K562 (cell line): ENCODE results near the gene GFI1B. TPM values are rescaled to one million over a fixed set of nuclear protein-coding genes. Genes with fewer than 3 reads are reported as not detected.
A peak's percentile ranks its signal among the peaks of the same experiment; 100 is the strongest.

Experiments
- ATAC-seq: fragments of 200-7000 bp; cut with Tn5 transposase; 3 replicates; pipeline ENCODE4 v1.9.1; 2020; ENCODE audit warnings: moderate library complexity
- BruUV-seq: library from RNA; stranded (reverse); fragments of 400-500 nt; replicated peaks from 2 replicates; lab custom pipeline; 2021; lab: Mats Ljungman, UMichigan
- CTCF ChIA-PET: fragments of 300-600 bp; formaldehyde crosslinking; extraction: SDS; loops from one replicate; lab custom pipeline; 2021; ENCODE audit warnings: low intra/inter-chr PET ratio; lab: Yijun Ruan, JAX
- POLR2A ChIA-PET: fragments of 300-600, 350-650 bp; sonication (Branson Sonifier 250); formaldehyde crosslinking; extraction: SDS; loops from one replicate; lab custom pipeline; 2021; ENCODE audit warnings: antibody characterized with exemption, inconsistent platforms; lab: Yijun Ruan, JAX
- DNase-seq, 4 experiments: peaks; one replicate each; pipeline versions ENCODE4 v3.0.0 to v3.0.0-alpha.2; 2011 to 2018; ENCODE audit warnings: low spot score in 3 of 4, mixed read lengths in 3 of 4; ENCODE audit errors: extremely low read depth in 1 of 4
- FAIRE-seq: peaks from 2 replicates; lab custom pipeline; 2011; peaks lifted over from hg19 to GRCh38; lab: Jason Lieb, UNC
- H2AFZ ChIP-seq: 2 replicates; pipeline ENCODE4 v1.6.0; 2011; ENCODE audit warnings: low read depth, low read length, control low read depth, inconsistent platforms
- H3K27ac ChIP-seq: fragments of 200-600 bp; 3 replicates; pipeline ENCODE4 v1.8.0; 2011; ENCODE audit warnings: low read depth, mild to moderate bottlenecking, control low read depth, inconsistent platforms, low read length, moderate library complexity, mixed read lengths; ENCODE audit errors: extremely low read depth
- H3K27me3 ChIP-seq, 2 experiments: fragments of 300-600 bp in 1 of 2; 2 replicates in 1 of 2; 3 replicates in 1 of 2; pipeline versions ENCODE4 v1.6.0 to v1.8.0; 2011; ENCODE audit warnings: inconsistent platforms in 2 of 2, low read length in 2 of 2, mild to moderate bottlenecking in 1 of 2, mixed read lengths in 1 of 2, moderate library complexity in 1 of 2; ENCODE audit not compliant: control insufficient read depth in 2 of 2, insufficient read depth in 2 of 2
- H3K36me3 ChIP-seq: fragments of 300-600 bp; 3 replicates; pipeline ENCODE4 v1.8.0; 2011; ENCODE audit warnings: mild to moderate bottlenecking, low read length, inconsistent platforms; ENCODE audit not compliant: control insufficient read depth, insufficient read depth
- H3K4me1 ChIP-seq, 2 experiments: fragments of 200-600 bp in 1 of 2; replicated peaks in 1 of 2; 2 replicates in 1 of 2; 3 replicates in 1 of 2; pipeline versions ENCODE4 v1.5.1 to v1.8.0; 2011; ENCODE audit warnings: inconsistent platforms in 2 of 2, low read length in 2 of 2, mild to moderate bottlenecking in 1 of 2, mixed read lengths in 1 of 2, moderate library complexity in 1 of 2; ENCODE audit not compliant: control insufficient read depth in 2 of 2, insufficient read depth in 2 of 2
- H3K4me2 ChIP-seq: 2 replicates; pipeline ENCODE4 v1.6.1; 2011; ENCODE audit warnings: low read length, control low read depth, inconsistent platforms, mixed read lengths; ENCODE audit not compliant: insufficient read depth
- H3K4me3 ChIP-seq: fragments of 200-600 bp; sonication (generic), shearing (Covaris generic); 2 replicates; pipeline ENCODE4 v1.5.1; 2016; ENCODE audit warnings: control low read depth, inconsistent platforms
- H3K79me2 ChIP-seq: fragments of 200-600 bp; 3 replicates; pipeline ENCODE4 v1.8.0; 2011; ENCODE audit warnings: low read length, inconsistent platforms; ENCODE audit not compliant: control insufficient read depth, insufficient read depth
- H3K9ac ChIP-seq, 2 experiments: 2 replicates each; pipeline versions ENCODE4 v1.6.0 to v1.6.1; 2011; ENCODE audit warnings: low read depth in 2 of 2, low read length in 2 of 2, control low read depth in 1 of 2, inconsistent platforms in 1 of 2, mild to moderate bottlenecking in 1 of 2, mixed read lengths in 1 of 2; ENCODE audit not compliant: insufficient read depth in 1 of 2
- H3K9me1 ChIP-seq: one replicate; pipeline ENCODE4 v1.6.0; 2011; ENCODE audit warnings: inconsistent platforms, mild to moderate bottlenecking, low read length, moderate library complexity; ENCODE audit not compliant: control insufficient read depth, insufficient read depth
- H3K9me3 ChIP-seq: replicated peaks from 2 replicates; pipeline ENCODE4 v1.5.1; 2011; ENCODE audit warnings: low read depth, low read length, inconsistent platforms; ENCODE audit not compliant: control insufficient read depth, insufficient read depth
- H4K20me1 ChIP-seq: replicated peaks from 2 replicates; pipeline ENCODE4 v1.6.1; 2011; ENCODE audit warnings: low read length, inconsistent platforms, mixed read lengths; ENCODE audit not compliant: control insufficient read depth, insufficient read depth
- BRCA1 ChIP-seq, 2 experiments: fragments of 450-650 bp in 1 of 2; sonication (generic) in 1 of 2; formaldehyde crosslinking in 1 of 2; IDR thresholded peaks; 2 replicates each; pipeline versions ENCODE4 v1.5.0 to v1.6.1; 2017 to 2020; ENCODE audit warnings: mild to moderate bottlenecking in 1 of 2, missing genetic modification reagents in 1 of 2
- NFYB ChIP-seq: IDR thresholded peaks from 2 replicates; pipeline ENCODE4 v1.6.1; 2011; ENCODE audit warnings: mild to moderate bottlenecking, moderate library complexity; ENCODE audit not compliant: insufficient read length; ENCODE audit errors: extremely low read depth
- NRF1 ChIP-seq, 2 experiments: fragments of 450-650 bp; IDR thresholded peaks in 1 of 2; conservative IDR thresholded peaks in 1 of 2; 2 replicates each; pipeline ENCODE4 v1.6.1; 2014; ENCODE audit warnings: mild to moderate bottlenecking in 2 of 2
- PKNOX1 ChIP-seq: fragments of 450-650 bp; IDR thresholded peaks from 2 replicates; pipeline ENCODE4 v1.6.1; 2016
- RBFOX2 ChIP-seq: fragments of 200-400 bp; formaldehyde crosslinking; IDR thresholded peaks from 2 replicates; pipeline ENCODE4 v1.6.1; 2017; ENCODE audit warnings: low read depth, mild to moderate bottlenecking, low read length, moderate library complexity
- SNAPC5 ChIP-seq: fragments of 250-450 bp; sonication (Bioruptor Pico); IDR thresholded peaks from 2 replicates; pipeline ENCODE4 v1.8.0; 2021; ENCODE audit warnings: moderate library complexity, mild to moderate bottlenecking, inconsistent platforms
- ZBTB7A ChIP-seq: IDR thresholded peaks from 2 replicates; pipeline ENCODE4 v1.6.1; 2011; ENCODE audit warnings: low read depth, mild to moderate bottlenecking, low read length, moderate library complexity, borderline replicate concordance; ENCODE audit not compliant: control insufficient read depth
- WGBS: fragments of 100-300 bp; shearing (Covaris generic); methylation state at CpG from one replicate; pipeline ENCODE4 v1.1.6; 2016; ENCODE audit warnings: low coverage, mixed read lengths; ENCODE audit not compliant: insufficient coverage; ENCODE audit errors: missing lambda C conversion rate; 5-methylcytosine and 5-hydroxymethylcytosine counted together
- in situ Hi-C: fragments of 300-500 bp; cut with MboI; formaldehyde crosslinking; loops from 4 replicates; pipeline ENCODE4 v1.15.0; 2018; ENCODE audit warnings: inconsistent platforms, mixed read lengths
- intact Hi-C: fragments of 100-400 bp; cut with micrococcal nuclease; formaldehyde crosslinking; loops from 2 replicates; pipeline ENCODE4 v1.14.2; 2022
- polyA plus RNA-seq, 8 experiments: library from polyadenylated mRNA; depleted of rRNA in 4 of 8; stranded (reverse) in 5 of 8; unstranded in 3 of 8; fragments of >200 nt; fragmentation: Nextera tagmentation in 2 of 8; fragmentation: Illumina TruSeq in 1 of 8; extraction: Ambion mirVana in 2 of 8; extraction: Trizol in 1 of 8; gene quantifications; 2 replicates each; pipeline versions ENCODE4 v1.2.1 to v1.2.3, GENCODE V29; 2011 to 2014; ENCODE audit warnings: inconsistent platforms in 1 of 8, missing spikeins in 1 of 8
- total RNA-seq, 7 experiments: library from RNA; depleted of rRNA in 6 of 7; stranded (reverse); fragments of >200 nt in 6 of 7; fragmentation: Illumina TruSeq in 2 of 7; extraction: Trizol in 2 of 7; gene quantifications; 2 replicates each; pipeline versions ENCODE4 v1.2.1 to v1.2.3, GENCODE V29; 2011 to 2021; ENCODE audit warnings: low replicate concordance in 1 of 7

Gene GFI1B
- total and polyA plus RNA-seq, 9 of the 15 experiments (the other 6 are each of a cell fraction or from before 2014, with no cell fraction given): 8.0 to 75.7 (median 34.5) TPM

GRCh38 chr9:132996526-132996925 is 18.0 kb downstream of the GFI1B start:
- Histone ChIP-seq H3K27me3 (no peaks in the 10 kb centered on the region), H3K27ac (peak overlapping the region; percentile 2; the same call in 2 of the 3 replicates), H3K4me3 (no peak overlapping the region), H3K9ac (peak overlapping the region in 1 of 2 experiments; percentile 63; a peak in 1 of 4 replicates), H3K4me1 (peaks cover 67 to 71% of the 10 kb centered on the region in 2 experiments), H3K79me2 (no peaks in the 10 kb centered on the region; the same call in 2 of the 3 replicates), H4K20me1 (no peaks in the 10 kb centered on the region), H2AFZ (peak overlapping the region; percentile 9; the same call in 1 of the 2 replicates), H3K36me3 (peaks cover 30% of the 10 kb centered on the region), H3K9me3 (no peaks in the 10 kb centered on the region), H3K4me2 (no peak overlapping the region; the same call in 1 of the 2 replicates), H3K9me1 (peaks cover 9% of the 10 kb centered on the region)
- ChIA-PET POLR2A (interaction anchor here (0.6 to 0.7 kb wide), 2 partner anchors 8 to 32 kb away, joined by 3 read pairs; no protein-coding TSS in a partner anchor), CTCF (no interaction called here)
- 26% methylated on average over 10 of the region's 13 CpGs for WGBS
- peak; percentile 49 to 54; a peak in 3 of 4 replicates for TF ChIP-seq NRF1 (conservative IDR thresholded peaks at IDR 0.05 in 1 of 2, IDR thresholded peaks at IDR 0.05 in 1 of 2)
- TF ChIP-seq ZBTB7A: peak; percentile 26; the same call in 1 of the 2 replicates
- TF ChIP-seq RBFOX2: 0 out of 2 replicates have a peak, but pooled peaks have one; percentile 38
- TF ChIP-seq PKNOX1: peak; percentile 12; the same call in 1 of the 2 replicates
- no peak for TF ChIP-seq BRCA1 (IDR thresholded peaks at IDR 0.05)
- no peak for TF ChIP-seq BRCA1 (CRISPR knock-in tag; IDR thresholded peaks at IDR 0.05)
- TF ChIP-seq NFYB: no peak
- no peak for TF ChIP-seq SNAPC5 (CRISPR knock-in tag)
- intact Hi-C loops (no loop called here), in situ Hi-C loops (no loop called here)
- BruUV-seq: no TSS peak
- peak; percentile 59 to 82 (median 68) for DNase-seq
- peak; percentile 77 for ATAC-seq
- FAIRE-seq: no peak
